Activated CD8-positive, alpha-beta T cell treated with anti-CD3 and anti-CD28 coated beads, Interleukin-2, amount 10 ng/mL, durations not matched to agents 7 days and 5 days (primary cell): Measurements from ENCODE around the gene OR52B6. TPM values are rescaled to one million over a fixed set of nuclear protein-coding genes. Genes with fewer than 3 reads are reported as not detected.

Experiments
- ATAC-seq: fragments of 150-1000 bp; cut with Tn5 transposase; one replicate; pipeline ENCODE4 v1.10.0; 2021; ENCODE audit warnings: moderate library complexity
- CTCF ChIA-PET: fragments of 350-600 bp; sonication (Branson Sonifier 250); formaldehyde crosslinking; loops from one replicate; lab custom pipeline; 2021; ENCODE audit warnings: antibody characterized with exemption; lab: Charles Lee
- POLR2A ChIA-PET: fragments of 350-600 bp; sonication (Branson Sonifier 250); formaldehyde crosslinking; loops from one replicate; lab custom pipeline; 2021; ENCODE audit warnings: antibody characterized with exemption; lab: Charles Lee
- DNase-seq: peaks from one replicate; pipeline ENCODE4 v3.0.0-alpha.2; 2020
- H3K27ac Mint-ChIP-seq: one replicate; pipeline ENCODE4 v1.8.0; 2021; ENCODE audit warnings: mild to moderate bottlenecking, mixed read lengths
- H3K27me3 Mint-ChIP-seq: one replicate; pipeline ENCODE4 v1.8.0; 2021; ENCODE audit warnings: low read depth, mixed read lengths
- H3K36me3 Mint-ChIP-seq: one replicate; pipeline ENCODE4 v1.8.0; 2021; ENCODE audit warnings: low read depth, mixed read lengths
- H3K4me1 Mint-ChIP-seq: one replicate; pipeline ENCODE4 v1.8.0; 2021; ENCODE audit warnings: low read depth, mixed read lengths
- H3K4me3 Mint-ChIP-seq: one replicate; pipeline ENCODE4 v1.8.0; 2021; ENCODE audit warnings: mild to moderate bottlenecking, mixed read lengths
- H3K9me3 Mint-ChIP-seq: one replicate; pipeline ENCODE4 v1.8.0; 2022; ENCODE audit warnings: mixed read lengths; ENCODE audit not compliant: insufficient read depth
- total RNA-seq, 2 experiments: library from RNA; stranded (reverse); gene quantifications; one replicate each; pipeline ENCODE4 v1.2.3, GENCODE V29; 2021

Gene OR52B6
- total RNA-seq, 2 experiments from 2014 or later = not detected

DNA sequence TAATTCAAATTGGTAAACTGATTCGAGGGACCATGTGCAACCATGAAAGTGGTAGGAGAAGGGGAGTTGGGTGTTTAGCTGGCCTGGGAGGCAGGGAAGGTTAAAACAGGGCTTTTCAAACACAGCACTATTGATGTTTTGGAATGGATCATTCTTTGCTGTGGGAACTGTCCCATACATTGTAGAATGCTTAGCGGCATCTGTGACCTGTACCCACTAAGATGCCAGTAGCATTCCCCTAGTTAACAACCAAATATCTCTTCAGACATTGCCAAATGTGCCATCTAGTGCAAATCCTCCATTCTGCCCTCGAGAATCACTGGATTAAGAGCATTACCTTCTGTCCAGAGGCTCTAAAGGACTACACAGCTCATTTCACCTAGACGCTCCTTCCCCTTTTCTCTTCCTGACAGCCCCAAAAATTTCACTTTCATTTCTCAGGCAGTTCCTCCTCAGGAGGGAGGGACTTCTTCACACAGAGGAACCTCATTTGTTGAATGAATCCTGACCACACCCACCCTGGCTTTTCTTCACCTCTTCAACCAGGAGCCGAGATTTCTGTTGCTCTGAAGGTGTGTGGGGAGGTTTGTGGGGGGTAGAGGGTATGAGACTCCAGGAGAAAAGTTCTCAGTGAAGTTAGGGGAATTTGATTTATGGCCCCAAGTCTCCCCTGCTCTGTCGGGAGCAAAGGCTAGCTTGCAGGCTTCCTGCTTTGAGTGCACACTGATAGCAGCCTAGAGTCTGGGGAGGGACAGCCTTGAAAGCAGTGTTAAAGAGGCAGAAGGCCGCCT is 44.0 kb downstream of the OR52B6 start, which contains the start of gene TRIM34:
TRIM34 (plus strand) TSS at position 513 of the 791 bp plus-strand sequence. CDS start 7,331 bp downstream, outside the sequence.
- CTCF ChIA-PET = interaction anchor here (0.6 to 1.7 kb wide), 5 partner anchors 12 to 87 kb away, joined by 3 to 9 read pairs (median 5); partner anchors contain the start of genes TRIM22 and TRIM5
- H3K27ac Mint-ChIP-seq = peak within 1 kb of the TSS; percentile 92
- POLR2A ChIA-PET = interaction anchor here (0.6 to 2.1 kb wide), 7 partner anchors 10 to 95 kb away, joined by 3 to 36 read pairs (median 4); partner anchors contain the start of genes TRIM22 and TRIM5
- H3K36me3 Mint-ChIP-seq = peaks cover 25% of the 10 kb centered on the region
- H3K27me3 Mint-ChIP-seq = no peaks in the 10 kb centered on the region
- no peaks in the 10 kb centered on the region for H3K9me3 Mint-ChIP-seq
- peak; percentile 83 for DNase-seq
- peak; percentile 98 for ATAC-seq
- peak within 1 kb of the TSS; percentile 86 for H3K4me3 Mint-ChIP-seq
- peaks cover 51% of the 10 kb centered on the region for H3K4me1 Mint-ChIP-seq

GRCh38 chr11:5625281-5625680 is 44.6 kb downstream of the OR52B6 start:
- DNase-seq (no peak), ATAC-seq (peak; percentile 3)
- peaks cover 53% of the 10 kb centered on the region for H3K4me1 Mint-ChIP-seq
- peaks cover 27% of the 10 kb centered on the region for H3K36me3 Mint-ChIP-seq
- no peaks in the 10 kb centered on the region for H3K9me3 Mint-ChIP-seq
- H3K27me3 Mint-ChIP-seq = no peaks in the 10 kb centered on the region
- H3K4me3 Mint-ChIP-seq = peak overlapping the region; percentile 86
- CTCF ChIA-PET = interaction anchor here (1.3 to 1.7 kb wide), 3 partner anchors 11 to 87 kb away, joined by 3 to 9 read pairs (median 5); partner anchors contain the start of gene TRIM22
- H3K27ac Mint-ChIP-seq = peak overlapping the region; percentile 92
- POLR2A ChIA-PET = interaction anchor here (1.1 to 2.1 kb wide), 3 partner anchors 27 to 65 kb away, joined by 4 to 36 read pairs (median 24); partner anchors contain the start of genes TRIM22 and TRIM5

DNA sequence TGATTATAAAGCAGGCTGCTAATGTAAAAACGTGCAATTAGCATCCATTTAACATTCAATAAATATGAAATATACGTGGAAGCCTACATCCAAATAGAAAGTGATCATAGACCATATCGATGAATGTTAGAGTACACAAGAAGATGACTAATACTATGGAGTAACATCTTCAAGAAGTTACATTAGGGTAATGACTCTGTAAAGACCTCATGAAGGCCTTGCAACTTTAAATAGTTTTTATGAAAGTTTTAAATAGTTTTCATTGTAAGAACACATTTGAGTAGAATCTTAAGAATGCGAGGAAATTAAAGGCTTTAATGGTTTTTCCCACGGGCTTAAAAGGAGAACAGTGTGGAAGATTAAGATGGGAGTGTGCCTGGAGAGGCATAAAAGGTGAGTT is 45.5 kb downstream of the OR52B6 start:
- Mint-ChIP-seq H3K9me3 (no peaks in the 10 kb centered on the region), H3K27ac (peak overlapping the region; percentile 92), H3K4me3 (peak overlapping the region; percentile 86), H3K36me3 (peaks cover 25% of the 10 kb centered on the region), H3K27me3 (no peaks in the 10 kb centered on the region), H3K4me1 (peaks cover 56% of the 10 kb centered on the region)
- ChIA-PET POLR2A (interaction anchor here (2.9 kb wide), 1 partner anchor 64 kb away, joined by 24 read pairs; the partner anchor contains the start of gene TRIM22), CTCF (no interaction called here)
- ATAC-seq = no peak
- DNase-seq = no peak

- peaks cover 42% of the 10 kb centered on the region for H3K4me1 Mint-ChIP-seq
- ChIA-PET CTCF (interaction anchor here (1.1 kb wide), 1 partner anchor 33 kb away, joined by 3 read pairs; no protein-coding TSS in a partner anchor), POLR2A (interaction anchor here (0.7 kb wide), 1 partner anchor 54 kb away, joined by 3 read pairs; no protein-coding TSS in a partner anchor)
- no peak overlapping the region for H3K27ac Mint-ChIP-seq
- no peak overlapping the region for H3K4me3 Mint-ChIP-seq
- no peak for DNase-seq
- no peaks in the 10 kb centered on the region for H3K9me3 Mint-ChIP-seq
- H3K36me3 Mint-ChIP-seq = peaks cover 42% of the 10 kb centered on the region
- H3K27me3 Mint-ChIP-seq = no peaks in the 10 kb centered on the region
- no peak for ATAC-seq
Observed at GRCh38 chr11:5631417-5631816, 50.7 kb downstream of the OR52B6 start.

Other genes with a start within 250 kb of the OR52B6 start
- gene OR51B5, start 237.4 kb upstream of the OR52B6 start, total RNA-seq = not detected
- gene OR51B6, start 229.4 kb upstream of the OR52B6 start, total RNA-seq = not detected
- not detected for gene OR51M1, start 197.1 kb upstream of the OR52B6 start, total RNA-seq
- gene OR51Q1, start 158.8 kb upstream of the OR52B6 start, total RNA-seq = not detected
- not detected for gene OR51I1, start 139.4 kb upstream of the OR52B6 start, total RNA-seq
- gene OR51I2, start 131.6 kb upstream of the OR52B6 start, total RNA-seq = not detected
- gene OR52D1, start 92.2 kb upstream of the OR52B6 start, total RNA-seq = not detected
- not detected for gene UBQLN3, start 70.9 kb upstream of the OR52B6 start, total RNA-seq
- under 1 TPM in 1 of 2 experiments, not detected in 1; 0.23 TPM for gene UBQLNL, start 64.2 kb upstream of the OR52B6 start, total RNA-seq
- gene OR52H1, start 32.3 kb upstream of the OR52B6 start, total RNA-seq = not detected
- under 1 TPM; 0.47 to 0.58 TPM for gene TRIM6, start 15.8 kb downstream of the OR52B6 start, total RNA-seq
- gene TRIM34, start 44.1 kb downstream of the OR52B6 start, total RNA-seq = 10 to 100 TPM; 11.9 to 12.3 TPM
- 10 to 100 TPM; 28.1 to 33.4 TPM for gene TRIM5, start 104.2 kb downstream of the OR52B6 start, total RNA-seq
- 100 to 1,000 TPM; 228 to 242 TPM for gene TRIM22, start 108.9 kb downstream of the OR52B6 start, total RNA-seq
- under 1 TPM; 0.16 to 0.34 TPM for gene OR56B1, start 155.6 kb downstream of the OR52B6 start, total RNA-seq
- under 1 TPM; 0.63 to 0.71 TPM for gene OR52N4, start 173.4 kb downstream of the OR52B6 start, total RNA-seq
- gene OR52N5, start 202.5 kb downstream of the OR52B6 start, total RNA-seq = not detected
- gene OR52N1, start 210.4 kb downstream of the OR52B6 start, total RNA-seq = not detected
- not detected for gene OR52N2, start 228.0 kb downstream of the OR52B6 start, total RNA-seq